ENCODE measurements around the gene IL16. TPM values are rescaled to one million over a fixed set of nuclear protein-coding genes. Genes with fewer than 3 reads are reported as not detected.

Gene IL16
- total and polyA plus RNA-seq, 9 of the 15 experiments (the other 6 are each of a cell fraction or from before 2014, with no cell fraction given), result 1.4 to 18.8 (median 10.6) TPM

DNA sequence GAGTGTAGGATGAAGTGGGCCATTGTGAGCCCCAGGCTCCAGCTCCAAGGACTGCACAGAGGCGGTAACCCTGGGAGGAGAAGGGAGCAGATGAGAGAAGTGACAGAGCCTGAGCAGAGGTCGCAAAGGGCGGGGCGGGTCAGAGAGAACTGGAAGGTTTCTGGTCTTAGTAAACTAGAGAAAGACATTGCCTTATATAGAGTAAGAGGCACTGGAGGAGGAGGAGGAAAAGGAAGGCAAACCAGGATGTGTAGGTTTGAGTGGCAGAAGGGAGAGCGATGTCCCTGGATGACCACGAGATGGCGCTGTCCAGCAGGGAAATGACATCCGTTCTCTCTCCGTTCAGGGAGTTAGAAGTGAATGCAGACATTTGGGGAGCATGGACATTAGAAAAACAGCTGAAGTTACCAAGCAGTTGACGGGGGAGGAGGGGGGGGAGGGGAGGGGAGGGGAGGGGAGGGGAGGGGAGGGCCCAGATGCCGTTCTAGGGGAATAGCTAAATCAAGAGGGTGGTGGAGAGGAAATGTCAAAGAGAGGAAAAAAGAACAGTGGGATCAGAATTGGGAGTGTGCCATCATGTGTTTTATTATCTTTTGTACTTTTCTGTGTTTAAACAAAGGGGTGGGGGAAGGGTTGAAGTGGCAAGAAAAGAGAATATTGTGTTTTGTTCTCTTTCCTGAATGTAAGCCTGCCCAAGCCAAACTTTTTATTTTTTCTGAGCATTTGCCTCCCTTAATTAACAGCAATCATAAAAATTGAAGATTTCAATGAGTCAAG lies 78.4 kb downstream of the IL16 start:
- CTCF ChIA-PET (ENCODE audit: low intra/inter-chr PET ratio), result interaction anchor here (0.6 to 2.2 kb wide), 6 partner anchors 9 to 205 kb away, joined by 3 to 21 read pairs (median 4); no protein-coding TSS in a partner anchor
- FAIRE-seq, result peak; percentile 97
- no peak overlapping the region for H2AFZ ChIP-seq (ENCODE audit: low read depth, low read length)
- TF ChIP-seq, protein P1, sequence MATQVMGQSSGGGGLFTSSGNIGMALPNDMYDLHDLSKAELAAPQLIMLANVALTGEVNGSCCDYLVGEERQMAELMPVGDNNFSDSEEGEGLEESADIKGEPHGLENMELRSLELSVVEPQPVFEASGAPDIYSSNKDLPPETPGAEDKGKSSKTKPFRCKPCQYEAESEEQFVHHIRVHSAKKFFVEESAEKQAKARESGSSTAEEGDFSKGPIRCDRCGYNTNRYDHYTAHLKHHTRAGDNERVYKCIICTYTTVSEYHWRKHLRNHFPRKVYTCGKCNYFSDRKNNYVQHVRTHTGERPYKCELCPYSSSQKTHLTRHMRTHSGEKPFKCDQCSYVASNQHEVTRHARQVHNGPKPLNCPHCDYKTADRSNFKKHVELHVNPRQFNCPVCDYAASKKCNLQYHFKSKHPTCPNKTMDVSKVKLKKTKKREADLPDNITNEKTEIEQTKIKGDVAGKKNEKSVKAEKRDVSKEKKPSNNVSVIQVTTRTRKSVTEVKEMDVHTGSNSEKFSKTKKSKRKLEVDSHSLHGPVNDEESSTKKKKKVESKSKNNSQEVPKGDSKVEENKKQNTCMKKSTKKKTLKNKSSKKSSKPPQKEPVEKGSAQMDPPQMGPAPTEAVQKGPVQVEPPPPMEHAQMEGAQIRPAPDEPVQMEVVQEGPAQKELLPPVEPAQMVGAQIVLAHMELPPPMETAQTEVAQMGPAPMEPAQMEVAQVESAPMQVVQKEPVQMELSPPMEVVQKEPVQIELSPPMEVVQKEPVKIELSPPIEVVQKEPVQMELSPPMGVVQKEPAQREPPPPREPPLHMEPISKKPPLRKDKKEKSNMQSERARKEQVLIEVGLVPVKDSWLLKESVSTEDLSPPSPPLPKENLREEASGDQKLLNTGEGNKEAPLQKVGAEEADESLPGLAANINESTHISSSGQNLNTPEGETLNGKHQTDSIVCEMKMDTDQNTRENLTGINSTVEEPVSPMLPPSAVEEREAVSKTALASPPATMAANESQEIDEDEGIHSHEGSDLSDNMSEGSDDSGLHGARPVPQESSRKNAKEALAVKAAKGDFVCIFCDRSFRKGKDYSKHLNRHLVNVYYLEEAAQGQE (IDR thresholded peaks at IDR 0.05; ENCODE audit: borderline replicate concordance), result peak; percentile 77
- TF ChIP-seq, protein P1 (CRISPR knock-in tag; IDR thresholded peaks at IDR 0.05; ENCODE audit: low read depth), result no peak
- TF ChIP-seq YY1 (IDR thresholded peaks at IDR 0.05; ENCODE audit: borderline replicate concordance in 1 of 3, control insufficient read depth in 1 of 3, extremely low read depth in 1 of 3, insufficient read depth in 3 of 3, insufficient read length in 1 of 3, insufficient replicate concordance in 2 of 3, low read depth in 1 of 3, low read length in 2 of 3) (peak in 1 of 3 experiments; percentile 16), ZNF583 (CRISPR knock-in tag; IDR thresholded peaks at IDR 0.05) (no peak), RCOR1 (IDR thresholded peaks at IDR 0.05; ENCODE audit: borderline replicate concordance in 1 of 2, low read depth in 2 of 2, low read length in 2 of 2) (peak in 1 of 2 experiments; percentile 65; a peak in 1 of 4 replicates), SRF (CRISPR knock-in tag; IDR thresholded peaks at IDR 0.05) (peak in 1 of 2 experiments; percentile 82; a peak in 1 of 4 replicates), MTA1 (IDR thresholded peaks at IDR 0.05; ENCODE audit: borderline replicate concordance) (no peak), STAG1 (CRISPR knock-in tag; IDR thresholded peaks at IDR 0.05; ENCODE audit: borderline replicate concordance) (peak; percentile 51; the same call in 1 of the 2 replicates), ZNF174 (CRISPR knock-in tag; IDR thresholded peaks at IDR 0.05) (no peak), ELF4 (CRISPR knock-in tag; IDR thresholded peaks at IDR 0.05) (0 out of 2 replicates have a peak, but pooled peaks have one; percentile 56)
- TF ChIP-seq, protein P2, sequence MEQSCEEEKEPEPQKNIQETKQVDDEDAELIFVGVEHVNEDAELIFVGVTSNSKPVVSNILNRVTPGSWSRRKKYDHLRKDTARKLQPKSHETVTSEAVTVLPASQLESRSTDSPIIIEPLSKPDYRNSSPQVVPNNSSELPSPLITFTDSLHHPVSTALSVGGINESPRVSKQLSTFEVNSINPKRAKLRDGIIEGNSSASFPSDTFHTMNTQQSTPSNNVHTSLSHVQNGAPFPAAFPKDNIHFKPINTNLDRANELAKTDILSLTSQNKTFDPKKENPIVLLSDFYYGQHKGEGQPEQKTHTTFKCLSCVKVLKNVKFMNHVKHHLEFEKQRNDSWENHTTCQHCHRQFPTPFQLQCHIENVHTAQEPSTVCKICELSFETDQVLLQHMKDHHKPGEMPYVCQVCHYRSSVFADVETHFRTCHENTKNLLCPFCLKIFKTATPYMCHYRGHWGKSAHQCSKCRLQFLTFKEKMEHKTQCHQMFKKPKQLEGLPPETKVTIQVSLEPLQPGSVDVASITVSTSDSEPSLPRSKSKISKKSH (CRISPR knock-in tag; IDR thresholded peaks at IDR 0.05), result no peak

More for the DNA sequence above, 78.4 kb downstream of the IL16 start:
- Histone ChIP-seq H3K27me3 (ENCODE audit: control insufficient read depth in 2 of 2, insufficient read depth in 2 of 2, low read length in 2 of 2) (no peaks in the 10 kb centered on the region), H3K36me3 (ENCODE audit: control insufficient read depth, insufficient read depth, low read length) (no peaks in the 10 kb centered on the region), H3K27ac (ENCODE audit: extremely low read depth, low read depth, low read length) (no peak overlapping the region), H3K9ac (ENCODE audit: insufficient read depth in 1 of 2, low read depth in 2 of 2, low read length in 2 of 2) (no peak overlapping the region), H3K4me3 (no peak overlapping the region), H3K9me1 (ENCODE audit: control insufficient read depth, insufficient read depth, low read length) (no peaks in the 10 kb centered on the region), H3K79me2 (ENCODE audit: control insufficient read depth, insufficient read depth, low read length) (no peaks in the 10 kb centered on the region), H3K4me1 (replicated peaks in 1 of 2; ENCODE audit: control insufficient read depth in 2 of 2, insufficient read depth in 2 of 2, low read length in 2 of 2) (no peaks in the 10 kb centered on the region; a peak in 1 of 5 replicates), H3K9me3 (replicated peaks; ENCODE audit: control insufficient read depth, insufficient read depth, low read depth, low read length) (no peaks in the 10 kb centered on the region), H4K20me1 (replicated peaks; ENCODE audit: control insufficient read depth, insufficient read depth, low read length) (no peaks in the 10 kb centered on the region), H3K4me2 (ENCODE audit: insufficient read depth, low read length) (no peak overlapping the region)
- whole genome bisulfite sequencing (ENCODE audit: insufficient coverage, low coverage, missing lambda C conversion rate), result 12% methylated on average over 9 of the region's 11 CpGs
- in situ Hi-C loops (cut with MboI), result no loop called here
- BruUV-seq (replicated peaks), result no TSS peak
- ATAC-seq (peak; percentile 98), DNase-seq (ENCODE audit: extremely low read depth in 1 of 4, low spot score in 3 of 4) (peak; percentile 75 to 86 (median 76))
- POLR2A ChIA-PET, result interaction anchor here (0.6 kb wide), 1 partner anchor 120 kb away, joined by 3 read pairs; no protein-coding TSS in a partner anchor
- intact Hi-C loops (cut with micrococcal nuclease), result loop anchor here (1.0 to 10.0 kb wide), 4 partner anchors 59 to 660 kb away; no protein-coding TSS in a partner anchor
